Head of caudate nucleus (tissue), 42 donors: Measurements from ENCODE around the gene INHBE.
A peak's percentile ranks its signal among the peaks of the same experiment; 100 is the strongest.

Experiments used
- DNase-seq, 42 donors: peaks; one replicate each; pipeline versions ENCODE4 v3.0.0 to v3.0.0-alpha.2; 2020 to 2021; ENCODE audit warnings: mixed read lengths in 7 of 42
- intact Hi-C: fragments of 100-400 bp; cut with DNase I; formaldehyde crosslinking; loops from one replicate; pipeline ENCODE4 v1.15.0; 2022

The INHBE gene

GRCh38 chr12:57456737-57457490, 1.8 kb downstream of the INHBE start:
- no peak for DNase-seq
- intact Hi-C loops, result loop anchor here (10.0 kb wide), 1 partner anchor 232 kb away; the partner anchor contains the start of gene SHMT2

- intact Hi-C loops, result loop anchor here (10.0 kb wide), 1 partner anchor 234 kb away; the partner anchor contains the start of gene SHMT2
Measured at GRCh38 chr12:57458665-57459054, 3.6 kb downstream of the INHBE start.

GRCh38 chr12:57459055-57459749, 4.1 kb downstream of the INHBE start:
- intact Hi-C loops, result loop anchor here (10.0 kb wide), 1 partner anchor 234 kb away; the partner anchor contains the start of gene SHMT2
- peak; percentile 87 to 97 (median 94) for DNase-seq

More at GRCh38 chr12:57458665-57459054, 3.6 kb downstream of the INHBE start:
- DNase-seq, result no peak

- no peak for DNase-seq
- intact Hi-C loops, result loop anchor here (10.0 kb wide), 1 partner anchor 235 kb away; the partner anchor contains the start of gene SHMT2
Measured at GRCh38 chr12:57459750-57460467, 4.8 kb downstream of the INHBE start, which contains the start of gene GLI1. Gene GLI1, plus strand, starts transcription at chr12:57459785. Its CDS starts 3,907 bp downstream, at chr12:57463692.

- intact Hi-C loops, result no loop called here
- DNase-seq, result no peak
Measured at GRCh38 chr12:57460468-57460784, 5.3 kb downstream of the INHBE start.

- DNase-seq, result no peak
- intact Hi-C loops, result no loop called here
Measured at GRCh38 chr12:57460841-57461275, 5.8 kb downstream of the INHBE start.

- intact Hi-C loops, result no loop called here
- DNase-seq, result peak in 29 of 42 donors; percentile 15 to 71 (median 45)
Measured at GRCh38 chr12:57461276-57461916, 6.3 kb downstream of the INHBE start.

- intact Hi-C loops, result no loop called here
Measured at GRCh38 chr12:57461917-57462250, 6.8 kb downstream of the INHBE start.

GRCh38 chr12:57462251-57462911, 7.3 kb downstream of the INHBE start:
- DNase-seq, result peak; percentile 72 to 91 (median 83)
- intact Hi-C loops, result no loop called here

More at GRCh38 chr12:57461917-57462250, 6.8 kb downstream of the INHBE start:
- DNase-seq, result no peak

- intact Hi-C loops, result no loop called here
- DNase-seq, result no peak
Measured at GRCh38 chr12:57462912-57463253, 7.8 kb downstream of the INHBE start.

- intact Hi-C loops, result no loop called here
- DNase-seq, result no peak
Measured at GRCh38 chr12:57464569-57464968, 9.5 kb downstream of the INHBE start.

GRCh38 chr12:57465030-57465746, 10.1 kb downstream of the INHBE start:
- DNase-seq, result no peak
- intact Hi-C loops, result no loop called here

- DNase-seq, result no peak
- intact Hi-C loops, result no loop called here
Measured at GRCh38 chr12:57465747-57466505, 10.8 kb downstream of the INHBE start.

GRCh38 chr12:57467212-57467874, 12.2 kb downstream of the INHBE start:
- intact Hi-C loops, result no loop called here
- DNase-seq, result no peak

- DNase-seq, result no peak
- intact Hi-C loops, result no loop called here
Measured at GRCh38 chr12:57467915-57468314, 12.8 kb downstream of the INHBE start.

- intact Hi-C loops, result no loop called here
- no peak for DNase-seq
Measured at GRCh38 chr12:57469296-57470164, 14.4 kb downstream of the INHBE start.
